GM12872 (cell line): ENCODE measurements around the gene ATF2.

Experiments
- TF ChIP-seq, protein P1 (sequence below): IDR thresholded peaks from 3 replicates; pipeline ENCODE4 v1.5.1; 2011; ENCODE audit warnings: low read depth, mild to moderate bottlenecking, low read length, moderate library complexity; ENCODE audit not compliant: insufficient read depth

ATF2 gene, protein sequence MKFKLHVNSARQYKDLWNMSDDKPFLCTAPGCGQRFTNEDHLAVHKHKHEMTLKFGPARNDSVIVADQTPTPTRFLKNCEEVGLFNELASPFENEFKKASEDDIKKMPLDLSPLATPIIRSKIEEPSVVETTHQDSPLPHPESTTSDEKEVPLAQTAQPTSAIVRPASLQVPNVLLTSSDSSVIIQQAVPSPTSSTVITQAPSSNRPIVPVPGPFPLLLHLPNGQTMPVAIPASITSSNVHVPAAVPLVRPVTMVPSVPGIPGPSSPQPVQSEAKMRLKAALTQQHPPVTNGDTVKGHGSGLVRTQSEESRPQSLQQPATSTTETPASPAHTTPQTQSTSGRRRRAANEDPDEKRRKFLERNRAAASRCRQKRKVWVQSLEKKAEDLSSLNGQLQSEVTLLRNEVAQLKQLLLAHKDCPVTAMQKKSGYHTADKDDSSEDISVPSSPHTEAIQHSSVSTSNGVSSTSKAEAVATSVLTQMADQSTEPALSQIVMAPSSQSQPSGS

DNA sequence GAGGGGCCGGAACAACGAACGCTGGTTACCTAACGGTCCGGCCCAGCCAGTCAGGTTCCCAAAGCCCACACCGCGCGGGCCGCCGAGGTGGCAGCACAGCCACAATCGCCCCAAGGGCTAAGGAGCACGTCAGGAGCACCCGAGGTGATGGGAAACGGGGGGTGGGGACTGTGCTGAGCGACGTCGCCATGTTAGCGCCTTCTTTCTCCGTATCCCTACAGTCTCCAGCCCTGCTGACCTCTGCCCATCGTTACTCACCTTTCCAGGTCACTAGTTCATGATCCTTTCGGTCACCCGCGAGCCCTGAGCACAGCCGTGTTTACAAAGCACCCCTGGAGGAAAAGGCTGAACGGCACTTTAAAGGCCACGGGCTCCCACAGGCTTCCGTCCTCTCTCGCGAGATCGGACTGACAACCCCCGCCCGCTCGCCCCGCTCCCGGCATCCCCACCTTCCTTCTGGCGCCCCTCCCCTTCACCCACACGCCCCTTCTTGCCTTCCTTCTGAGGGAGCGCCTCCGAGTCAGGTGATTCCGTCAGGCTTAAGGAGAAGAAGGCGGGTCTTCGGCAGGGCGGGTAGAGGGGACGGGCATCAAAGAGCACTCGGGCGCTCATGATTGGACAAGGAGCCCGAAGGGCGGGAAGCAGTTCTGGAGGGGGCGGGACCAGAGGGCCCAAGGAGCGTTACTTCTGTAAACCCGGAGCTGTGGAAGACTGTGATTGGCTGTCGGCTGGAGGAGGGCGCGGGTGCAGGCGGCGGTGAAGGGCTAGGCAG lies at the start of gene ATF2:
ATF2 (minus strand) TSS at position 412 of the 772 bp plus-strand sequence. CDS start 31,760 bp downstream, outside the sequence.
- TF ChIP-seq, protein P1, sequence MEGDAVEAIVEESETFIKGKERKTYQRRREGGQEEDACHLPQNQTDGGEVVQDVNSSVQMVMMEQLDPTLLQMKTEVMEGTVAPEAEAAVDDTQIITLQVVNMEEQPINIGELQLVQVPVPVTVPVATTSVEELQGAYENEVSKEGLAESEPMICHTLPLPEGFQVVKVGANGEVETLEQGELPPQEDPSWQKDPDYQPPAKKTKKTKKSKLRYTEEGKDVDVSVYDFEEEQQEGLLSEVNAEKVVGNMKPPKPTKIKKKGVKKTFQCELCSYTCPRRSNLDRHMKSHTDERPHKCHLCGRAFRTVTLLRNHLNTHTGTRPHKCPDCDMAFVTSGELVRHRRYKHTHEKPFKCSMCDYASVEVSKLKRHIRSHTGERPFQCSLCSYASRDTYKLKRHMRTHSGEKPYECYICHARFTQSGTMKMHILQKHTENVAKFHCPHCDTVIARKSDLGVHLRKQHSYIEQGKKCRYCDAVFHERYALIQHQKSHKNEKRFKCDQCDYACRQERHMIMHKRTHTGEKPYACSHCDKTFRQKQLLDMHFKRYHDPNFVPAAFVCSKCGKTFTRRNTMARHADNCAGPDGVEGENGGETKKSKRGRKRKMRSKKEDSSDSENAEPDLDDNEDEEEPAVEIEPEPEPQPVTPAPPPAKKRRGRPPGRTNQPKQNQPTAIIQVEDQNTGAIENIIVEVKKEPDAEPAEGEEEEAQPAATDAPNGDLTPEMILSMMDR: no peak

DNA sequence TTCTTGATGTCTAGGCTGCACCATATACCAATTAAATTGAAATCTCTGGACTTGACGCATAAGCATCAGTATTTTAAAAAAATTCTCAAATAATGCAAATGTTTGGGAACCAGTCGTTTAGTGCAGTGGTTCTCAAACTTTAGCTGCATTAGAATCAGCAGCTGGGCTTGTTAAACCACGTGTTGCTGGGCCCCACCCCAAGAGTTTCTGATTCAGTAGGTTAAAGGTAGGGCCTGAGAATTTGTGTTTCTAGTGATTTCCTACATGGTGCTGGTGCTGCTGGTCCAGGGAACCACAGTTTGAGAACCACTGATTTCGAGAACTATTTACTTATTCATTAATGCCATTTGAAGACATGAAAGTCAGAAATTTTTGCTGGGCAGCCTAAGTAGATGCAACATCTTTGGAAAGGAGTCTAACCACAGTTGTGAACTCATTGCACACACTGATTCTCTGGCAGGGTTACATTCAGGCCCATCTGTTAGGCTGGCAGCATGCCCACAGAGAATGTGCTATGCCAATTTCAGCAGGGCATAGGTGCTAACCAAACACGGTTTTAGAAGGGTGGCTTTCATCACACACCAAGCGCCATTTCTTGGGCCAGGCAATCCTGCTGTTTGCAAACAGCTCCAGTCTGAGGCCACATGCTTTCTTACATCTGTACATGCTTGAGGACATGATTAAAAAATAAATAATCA lies 39.9 kb upstream of the ATF2 start:
- TF ChIP-seq, protein P1: no peak

DNA sequence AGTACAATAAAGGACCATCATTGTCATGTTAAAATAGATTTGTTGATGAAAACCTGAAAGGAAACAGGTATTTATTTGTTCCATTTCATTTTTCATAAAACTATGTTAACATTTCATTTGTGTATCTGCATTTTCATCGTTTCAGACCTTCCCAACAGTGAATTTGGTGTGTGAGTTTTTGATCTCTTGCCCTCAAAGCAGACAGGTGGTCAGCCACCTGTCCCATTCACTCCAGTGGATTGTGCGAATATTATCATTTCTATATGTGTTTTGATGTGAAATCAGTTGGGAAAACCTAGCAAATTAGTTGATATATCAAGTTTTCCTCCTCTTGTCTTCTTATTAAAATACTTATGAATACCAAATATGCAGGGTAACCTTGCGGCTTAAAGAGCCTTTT lies 38.9 kb upstream of the ATF2 start:
- TF ChIP-seq, protein P1: no peak

DNA sequence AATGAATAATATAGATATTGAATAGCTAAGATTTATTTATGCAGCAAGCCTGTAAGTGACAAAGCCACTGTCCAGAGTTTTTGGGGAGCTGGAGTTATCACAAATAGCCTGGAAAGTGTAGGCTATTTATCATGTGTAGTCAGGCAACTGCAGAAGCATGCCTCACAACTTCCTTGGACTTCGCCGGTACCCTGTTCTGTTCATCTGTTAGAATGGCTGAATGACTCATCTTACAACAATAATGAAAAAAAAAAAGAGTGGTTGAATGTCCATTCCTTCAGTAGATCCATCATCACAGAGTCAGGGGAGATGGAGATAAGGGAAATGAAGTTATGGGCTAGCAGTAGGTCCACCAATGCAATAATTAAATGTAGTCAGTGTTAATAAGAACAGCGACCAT lies 37.5 kb upstream of the ATF2 start:
- TF ChIP-seq, protein P1: no peak

DNA sequence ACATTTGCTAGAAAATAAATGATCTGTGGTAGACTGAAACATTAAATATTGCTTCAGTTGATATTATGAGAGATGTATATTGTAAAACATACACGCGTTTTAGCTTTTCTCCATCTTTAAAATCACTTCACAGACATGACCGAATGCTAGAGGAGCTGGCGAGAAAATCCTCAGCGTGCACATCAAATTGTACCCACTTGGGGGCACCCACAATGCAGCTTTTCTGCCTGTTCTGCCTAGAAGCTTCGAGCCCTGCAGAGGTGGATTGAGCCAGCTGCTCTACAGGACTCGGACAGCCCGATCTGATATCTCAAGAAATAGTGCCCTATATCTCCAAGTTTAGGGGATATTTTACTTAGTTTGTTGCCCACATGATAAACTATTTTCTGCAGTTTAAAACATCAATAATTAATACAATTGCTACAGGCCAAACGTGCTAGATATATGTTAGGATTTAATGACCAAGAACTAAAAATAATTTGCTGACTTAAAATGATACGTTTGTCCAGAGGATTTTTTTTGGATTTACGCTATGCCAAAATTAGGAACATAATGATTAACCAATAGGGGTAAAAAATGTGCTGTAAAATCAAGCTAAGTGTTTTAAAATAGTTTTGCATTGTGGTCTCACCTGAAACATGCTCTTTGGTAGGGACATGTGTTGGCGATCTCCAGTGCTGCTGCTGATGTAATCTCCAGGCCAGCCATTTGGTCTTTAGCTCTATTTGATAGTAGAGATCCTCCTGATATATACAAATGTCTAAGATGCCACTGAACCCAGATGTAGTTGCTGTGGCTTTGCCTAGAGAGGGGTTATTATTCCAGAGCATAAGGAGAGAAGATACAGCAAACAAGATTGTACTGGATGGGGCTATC lies 35.9 kb upstream of the ATF2 start:
- TF ChIP-seq, protein P1: peak; percentile 69

DNA sequence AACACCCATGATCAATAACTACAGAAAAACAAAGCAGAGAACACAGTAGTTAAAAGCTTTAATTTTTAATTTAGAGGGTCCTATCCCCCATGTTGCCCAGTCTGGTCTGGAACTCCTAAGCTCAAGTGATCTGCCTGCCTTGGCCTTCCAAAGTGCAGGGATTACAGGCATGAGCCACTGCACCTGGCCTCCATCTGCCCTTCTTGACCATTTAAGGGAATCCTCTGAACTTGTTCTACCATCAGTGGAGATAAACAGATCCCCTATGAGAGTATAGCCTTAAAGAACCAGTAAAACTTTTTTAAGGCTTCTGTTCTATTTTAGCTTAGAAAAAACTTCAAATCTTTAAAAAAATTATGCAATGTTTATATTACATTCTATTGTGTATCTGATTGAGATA lies 27.0 kb upstream of the ATF2 start:
- TF ChIP-seq, protein P1: no peak
